Activated T-cell treated with anti-CD3 and anti-CD28 coated beads, Interleukin-2, amount 50 U/mL, for 4 hours (primary cell): ENCODE measurements around the gene KCNK3. TPM values are rescaled to one million over a fixed set of nuclear protein-coding genes. Genes with fewer than 3 reads are reported as not detected.

ENCODE experiments used
- ATAC-seq, 2 donors: fragments of 200-7000 bp; cut with Tn5 transposase; one replicate each; pipeline ENCODE4 v1.10.0; 2021
- DNase-seq: peaks from one replicate; pipeline ENCODE4 v3.0.0-alpha.2; 2020
- H3K27me3 Mint-ChIP-seq: one replicate; pipeline ENCODE4 v1.8.0; 2021; ENCODE audit warnings: low read depth, mixed read lengths
- H3K36me3 Mint-ChIP-seq: one replicate; pipeline ENCODE4 v1.8.0; 2022; ENCODE audit warnings: mixed read lengths; ENCODE audit not compliant: insufficient read depth
- H3K4me1 Mint-ChIP-seq: one replicate; pipeline ENCODE4 v1.8.0; 2021; ENCODE audit warnings: low read depth, mixed read lengths
- H3K4me3 Mint-ChIP-seq: one replicate; pipeline ENCODE4 v1.8.0; 2021; ENCODE audit warnings: mild to moderate bottlenecking, moderate library complexity, mixed read lengths
- H3K9me3 Mint-ChIP-seq: one replicate; pipeline ENCODE4 v1.8.0; 2021; ENCODE audit warnings: mixed read lengths
- total RNA-seq, 3 donors: library from RNA; stranded (reverse); gene quantifications; one replicate each; pipeline ENCODE4 v1.2.1, GENCODE V29; 2021

KCNK3 gene
- under 1 TPM; 0.08 to 0.16 (median 0.08) TPM for total RNA-seq

- Mint-ChIP-seq H3K4me1 (peaks cover 4% of the 10 kb centered on the region), H3K4me3 (no peak within 1 kb of the TSS), H3K36me3 (no peaks in the 10 kb centered on the region), H3K9me3 (no peaks in the 10 kb centered on the region), H3K27me3 (peaks cover 74% of the 10 kb centered on the region)
- ATAC-seq: peak; percentile 91 to 92
- no peak for DNase-seq
Measured at GRCh38 chr2:26692279-26692896, at the start of gene KCNK3. TSS of gene KCNK3 (plus strand) at chr2:26692722. CDS start at chr2:26692876, 154 bp downstream.

- no peaks in the 10 kb centered on the region for H3K4me1 Mint-ChIP-seq
- ATAC-seq (no peak), DNase-seq (no peak)
- no peaks in the 10 kb centered on the region for H3K9me3 Mint-ChIP-seq
- peaks cover 39% of the 10 kb centered on the region for H3K27me3 Mint-ChIP-seq
- H3K36me3 Mint-ChIP-seq: no peaks in the 10 kb centered on the region
- no peak overlapping the region for H3K4me3 Mint-ChIP-seq
Measured at GRCh38 chr2:26644188-26644835, 48.2 kb upstream of the KCNK3 start.

- H3K36me3 Mint-ChIP-seq: no peaks in the 10 kb centered on the region
- ATAC-seq (no peak), DNase-seq (no peak)
- H3K9me3 Mint-ChIP-seq: no peaks in the 10 kb centered on the region
- H3K4me1 Mint-ChIP-seq: no peaks in the 10 kb centered on the region
- peaks cover 36% of the 10 kb centered on the region for H3K27me3 Mint-ChIP-seq
- H3K4me3 Mint-ChIP-seq: no peak overlapping the region
Measured at GRCh38 chr2:26645762-26646161, 46.8 kb upstream of the KCNK3 start.

- peaks cover 36% of the 10 kb centered on the region for H3K27me3 Mint-ChIP-seq
- H3K9me3 Mint-ChIP-seq: no peaks in the 10 kb centered on the region
- DNase-seq (no peak), ATAC-seq (no peak)
- no peaks in the 10 kb centered on the region for H3K4me1 Mint-ChIP-seq
- no peaks in the 10 kb centered on the region for H3K36me3 Mint-ChIP-seq
- no peak overlapping the region for H3K4me3 Mint-ChIP-seq
Measured at GRCh38 chr2:26646986-26647672, 45.4 kb upstream of the KCNK3 start.

- Mint-ChIP-seq H3K36me3 (no peaks in the 10 kb centered on the region), H3K4me1 (no peaks in the 10 kb centered on the region), H3K27me3 (peaks cover 39% of the 10 kb centered on the region), H3K9me3 (no peaks in the 10 kb centered on the region), H3K4me3 (no peak overlapping the region)
- ATAC-seq (no peak), DNase-seq (no peak)
Measured at GRCh38 chr2:26647981-26648380, 44.5 kb upstream of the KCNK3 start.

- H3K27me3 Mint-ChIP-seq: peaks cover 37% of the 10 kb centered on the region
- H3K4me3 Mint-ChIP-seq: no peak overlapping the region
- no peaks in the 10 kb centered on the region for H3K9me3 Mint-ChIP-seq
Measured at GRCh38 chr2:26648516-26648915, 44.0 kb upstream of the KCNK3 start.

GRCh38 chr2:26649322-26649721, 43.2 kb upstream of the KCNK3 start:
- no peaks in the 10 kb centered on the region for H3K9me3 Mint-ChIP-seq
- no peak for ATAC-seq
- H3K36me3 Mint-ChIP-seq: no peaks in the 10 kb centered on the region
- H3K27me3 Mint-ChIP-seq: peaks cover 34% of the 10 kb centered on the region
- H3K4me1 Mint-ChIP-seq: no peaks in the 10 kb centered on the region
- H3K4me3 Mint-ChIP-seq: no peak overlapping the region
- DNase-seq: no peak

More at GRCh38 chr2:26648516-26648915, 44.0 kb upstream of the KCNK3 start:
- DNase-seq (no peak), ATAC-seq (no peak)
- Mint-ChIP-seq H3K4me1 (no peaks in the 10 kb centered on the region), H3K36me3 (no peaks in the 10 kb centered on the region)

GRCh38 chr2:26649992-26650712, 42.4 kb upstream of the KCNK3 start:
- ATAC-seq: no peak
- no peak overlapping the region for H3K4me3 Mint-ChIP-seq

GRCh38 chr2:26650713-26651469, 41.6 kb upstream of the KCNK3 start:
- no peak for DNase-seq
- Mint-ChIP-seq H3K9me3 (no peaks in the 10 kb centered on the region), H3K27me3 (peaks cover 26% of the 10 kb centered on the region)

More at GRCh38 chr2:26649992-26650712, 42.4 kb upstream of the KCNK3 start:
- H3K4me1 Mint-ChIP-seq: no peaks in the 10 kb centered on the region
- no peaks in the 10 kb centered on the region for H3K36me3 Mint-ChIP-seq
- peaks cover 32% of the 10 kb centered on the region for H3K27me3 Mint-ChIP-seq
- no peaks in the 10 kb centered on the region for H3K9me3 Mint-ChIP-seq
- DNase-seq: no peak

GRCh38 chr2:26651470-26651771, 41.1 kb upstream of the KCNK3 start:
- no peaks in the 10 kb centered on the region for H3K36me3 Mint-ChIP-seq
- no peak for DNase-seq

More at GRCh38 chr2:26650713-26651469, 41.6 kb upstream of the KCNK3 start:
- H3K4me1 Mint-ChIP-seq: no peaks in the 10 kb centered on the region
- H3K4me3 Mint-ChIP-seq: no peak overlapping the region
- no peaks in the 10 kb centered on the region for H3K36me3 Mint-ChIP-seq
- no peak for ATAC-seq

GRCh38 chr2:26651799-26652198, 40.7 kb upstream of the KCNK3 start:
- ATAC-seq: no peak
- DNase-seq: no peak
- Mint-ChIP-seq H3K4me1 (no peaks in the 10 kb centered on the region), H3K9me3 (no peaks in the 10 kb centered on the region), H3K27me3 (peaks cover 24% of the 10 kb centered on the region), H3K4me3 (no peak overlapping the region), H3K36me3 (no peaks in the 10 kb centered on the region)

More at GRCh38 chr2:26651470-26651771, 41.1 kb upstream of the KCNK3 start:
- Mint-ChIP-seq H3K4me3 (no peak overlapping the region), H3K9me3 (no peaks in the 10 kb centered on the region), H3K4me1 (no peaks in the 10 kb centered on the region), H3K27me3 (peaks cover 24% of the 10 kb centered on the region)
- ATAC-seq: no peak

- H3K4me3 Mint-ChIP-seq: no peak overlapping the region
- no peaks in the 10 kb centered on the region for H3K4me1 Mint-ChIP-seq
- DNase-seq: no peak
Measured at GRCh38 chr2:26652361-26653041, 40.0 kb upstream of the KCNK3 start.

GRCh38 chr2:26653207-26654060, 39.1 kb upstream of the KCNK3 start:
- no peak for ATAC-seq
- H3K4me1 Mint-ChIP-seq: no peaks in the 10 kb centered on the region
- H3K4me3 Mint-ChIP-seq: no peak overlapping the region
- DNase-seq: no peak
- H3K27me3 Mint-ChIP-seq: peaks cover 25% of the 10 kb centered on the region
- no peaks in the 10 kb centered on the region for H3K9me3 Mint-ChIP-seq
- H3K36me3 Mint-ChIP-seq: no peaks in the 10 kb centered on the region

More at GRCh38 chr2:26652361-26653041, 40.0 kb upstream of the KCNK3 start:
- no peaks in the 10 kb centered on the region for H3K36me3 Mint-ChIP-seq
- H3K9me3 Mint-ChIP-seq: no peaks in the 10 kb centered on the region
- ATAC-seq: no peak
- peaks cover 26% of the 10 kb centered on the region for H3K27me3 Mint-ChIP-seq
